Astrocyte of the spinal cord (primary cell): ENCODE measurements around the gene TENM4.
A peak's percentile ranks its signal among the peaks of the same experiment; 100 is the strongest.

Experiments
- DNase-seq: peaks from one replicate; pipeline ENCODE4 v3.0.0; 2011; ENCODE audit warnings: low read depth, low spot score
- H3K4me3 ChIP-seq: 2 replicates; pipeline ENCODE4 v1.5.1; 2011; ENCODE audit warnings: low read depth, mild to moderate bottlenecking, low read length, moderate library complexity
- in situ Hi-C: cut with HindIII; loops from 2 replicates; pipeline ENCODE4 v1.10.0; 2017; ENCODE audit warnings: low sequenced_read_pairs
- TF ChIP-seq, protein P1 (sequence below): IDR thresholded peaks from 2 replicates; pipeline ENCODE4 v1.5.1; 2012; ENCODE audit warnings: low read depth, mild to moderate bottlenecking, low read length, inconsistent platforms

TENM4 gene

DNA sequence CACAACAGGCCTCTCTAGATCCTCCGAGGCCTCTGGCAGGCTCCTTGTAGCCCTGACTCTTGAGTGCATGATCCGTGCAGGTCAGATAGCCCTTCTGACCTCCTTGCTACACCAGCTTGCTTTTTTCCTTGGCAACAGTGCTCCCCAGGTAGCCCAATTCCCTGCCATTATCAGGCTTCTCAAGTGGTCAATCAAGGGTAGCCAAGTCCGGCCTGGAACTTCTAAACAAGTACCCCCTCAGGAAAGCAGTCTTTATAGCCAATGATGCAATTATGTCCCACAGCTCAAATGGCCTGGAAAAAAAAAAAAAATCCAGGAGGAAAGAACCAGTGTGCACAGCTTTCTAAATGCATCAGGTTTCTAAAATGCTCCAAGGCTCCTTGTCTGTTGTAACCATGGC lies 59.8 kb downstream of the TENM4 start:
- no peak overlapping the region for H3K4me3 ChIP-seq
- in situ Hi-C loops: no loop called here
- DNase-seq: no peak
- TF ChIP-seq, protein P1, sequence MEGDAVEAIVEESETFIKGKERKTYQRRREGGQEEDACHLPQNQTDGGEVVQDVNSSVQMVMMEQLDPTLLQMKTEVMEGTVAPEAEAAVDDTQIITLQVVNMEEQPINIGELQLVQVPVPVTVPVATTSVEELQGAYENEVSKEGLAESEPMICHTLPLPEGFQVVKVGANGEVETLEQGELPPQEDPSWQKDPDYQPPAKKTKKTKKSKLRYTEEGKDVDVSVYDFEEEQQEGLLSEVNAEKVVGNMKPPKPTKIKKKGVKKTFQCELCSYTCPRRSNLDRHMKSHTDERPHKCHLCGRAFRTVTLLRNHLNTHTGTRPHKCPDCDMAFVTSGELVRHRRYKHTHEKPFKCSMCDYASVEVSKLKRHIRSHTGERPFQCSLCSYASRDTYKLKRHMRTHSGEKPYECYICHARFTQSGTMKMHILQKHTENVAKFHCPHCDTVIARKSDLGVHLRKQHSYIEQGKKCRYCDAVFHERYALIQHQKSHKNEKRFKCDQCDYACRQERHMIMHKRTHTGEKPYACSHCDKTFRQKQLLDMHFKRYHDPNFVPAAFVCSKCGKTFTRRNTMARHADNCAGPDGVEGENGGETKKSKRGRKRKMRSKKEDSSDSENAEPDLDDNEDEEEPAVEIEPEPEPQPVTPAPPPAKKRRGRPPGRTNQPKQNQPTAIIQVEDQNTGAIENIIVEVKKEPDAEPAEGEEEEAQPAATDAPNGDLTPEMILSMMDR: no peak

- in situ Hi-C loops: no loop called here
- H3K4me3 ChIP-seq: no peak overlapping the region
- TF ChIP-seq, protein P1: no peak
- no peak for DNase-seq
Measured at GRCh38 chr11:79377406-79377805, 63.4 kb downstream of the TENM4 start.

- TF ChIP-seq, protein P1: no peak
- DNase-seq: no peak
- in situ Hi-C loops: no loop called here
- H3K4me3 ChIP-seq: no peak overlapping the region
Measured at GRCh38 chr11:79375818-79376550, 64.8 kb downstream of the TENM4 start.

GRCh38 chr11:79374727-79375126 lies 66.1 kb downstream of the TENM4 start:
- in situ Hi-C loops: no loop called here
- TF ChIP-seq, protein P1: no peak
- no peak overlapping the region for H3K4me3 ChIP-seq
- no peak for DNase-seq

DNA sequence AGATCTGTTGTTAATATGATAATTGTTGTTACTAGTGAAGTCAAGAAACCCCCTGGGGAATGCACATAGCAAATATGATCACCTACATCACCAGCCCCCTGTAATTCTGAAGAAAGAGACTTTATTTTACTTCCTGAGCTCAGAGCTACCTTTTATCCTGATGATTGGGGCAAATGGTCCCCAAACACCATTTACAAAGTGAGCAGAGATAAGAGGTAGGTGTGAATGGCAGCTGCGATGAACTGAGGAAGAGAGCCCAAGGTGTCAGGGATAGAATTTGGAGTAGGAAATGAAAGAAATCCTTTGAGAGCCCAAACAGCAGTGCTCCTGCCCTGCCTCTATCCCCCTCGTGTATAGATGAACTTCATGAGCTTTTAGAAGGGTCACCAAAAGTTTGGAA lies 69.1 kb downstream of the TENM4 start:
- DNase-seq: no peak
- H3K4me3 ChIP-seq: no peak overlapping the region
- TF ChIP-seq, protein P1: no peak
- in situ Hi-C loops: no loop called here

DNA sequence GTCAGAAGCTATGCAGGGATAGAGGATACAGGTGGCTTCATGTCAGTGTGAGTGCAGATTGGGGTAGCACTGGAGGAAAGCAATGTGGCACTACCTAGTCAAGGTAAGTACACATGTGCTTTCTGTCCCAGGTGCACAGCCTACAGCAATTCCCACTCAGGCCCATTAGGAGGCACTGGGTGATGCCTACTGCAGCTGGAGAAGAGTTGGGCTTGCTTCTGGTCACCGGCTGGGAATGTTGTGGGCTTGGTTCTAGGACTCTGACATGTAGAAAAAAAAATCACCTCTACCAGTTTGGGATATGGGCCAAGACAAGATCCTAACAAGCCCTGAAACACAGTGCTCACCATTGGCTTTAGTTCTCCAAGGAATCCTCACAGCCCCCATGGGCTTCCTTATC lies 69.7 kb downstream of the TENM4 start:
- in situ Hi-C loops: no loop called here

More for the DNA sequence above, 69.7 kb downstream of the TENM4 start:
- TF ChIP-seq, protein P1: peak; percentile 15
- no peak for DNase-seq
- H3K4me3 ChIP-seq: no peak overlapping the region
